Astrocyte of the hippocampus (primary cell): ENCODE results near the gene TMEM95.
"Not testable (repeated sequence)": the region's sequence is repeated elsewhere in the genome, so short reads cannot be mapped to it uniquely, and the experiment has no call there.

Experiments used
- DNase-seq: peaks from one replicate; pipeline ENCODE4 v3.0.0; 2011; ENCODE audit warnings: low read depth, low spot score

The TMEM95 gene

GRCh38 chr17:7346761-7347614, 8.0 kb upstream of the TMEM95 start:
- DNase-seq = no peak

DNA sequence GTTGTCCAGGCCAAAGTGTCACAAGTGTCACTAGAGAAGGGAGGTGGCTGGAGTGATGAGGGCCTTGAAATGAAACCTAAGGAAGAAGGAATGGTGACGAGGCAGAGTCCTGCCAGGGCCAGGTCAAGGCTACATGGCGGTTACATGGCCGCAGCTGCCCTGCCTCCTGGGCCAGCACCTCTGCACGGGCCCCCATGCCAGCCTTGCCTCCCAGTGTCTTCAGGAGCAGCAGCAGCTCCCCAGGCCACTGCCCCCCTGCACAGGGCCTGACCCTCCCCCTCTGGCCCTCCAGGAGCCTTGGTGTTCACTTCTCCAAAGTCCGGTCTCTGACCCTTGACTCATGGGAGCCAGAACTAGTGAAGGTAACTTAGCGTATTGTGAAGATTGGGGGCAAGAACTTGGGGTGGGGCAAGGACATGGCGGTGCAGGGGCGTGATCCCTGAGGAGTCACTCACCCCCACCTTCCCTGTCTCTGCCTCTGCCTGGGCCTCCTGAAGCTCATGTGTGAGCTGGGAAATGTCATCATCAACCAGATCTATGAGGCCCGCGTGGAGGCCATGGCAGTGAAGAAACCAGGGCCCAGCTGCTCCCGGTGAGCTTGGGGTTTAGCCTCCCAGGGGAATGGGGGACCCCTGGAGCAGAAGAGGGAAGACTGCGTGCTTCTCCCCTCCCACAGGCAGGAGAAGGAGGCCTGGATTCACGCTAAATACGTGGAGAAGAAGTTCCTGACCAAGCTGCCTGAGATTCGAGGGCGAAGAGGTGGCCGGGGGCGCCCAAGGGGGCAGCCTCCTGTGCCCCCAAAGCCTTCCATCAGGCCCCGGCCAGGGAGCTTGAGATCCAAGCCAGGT, 7.1 kb upstream of the TMEM95 start:
- DNase-seq = no peak

DNA sequence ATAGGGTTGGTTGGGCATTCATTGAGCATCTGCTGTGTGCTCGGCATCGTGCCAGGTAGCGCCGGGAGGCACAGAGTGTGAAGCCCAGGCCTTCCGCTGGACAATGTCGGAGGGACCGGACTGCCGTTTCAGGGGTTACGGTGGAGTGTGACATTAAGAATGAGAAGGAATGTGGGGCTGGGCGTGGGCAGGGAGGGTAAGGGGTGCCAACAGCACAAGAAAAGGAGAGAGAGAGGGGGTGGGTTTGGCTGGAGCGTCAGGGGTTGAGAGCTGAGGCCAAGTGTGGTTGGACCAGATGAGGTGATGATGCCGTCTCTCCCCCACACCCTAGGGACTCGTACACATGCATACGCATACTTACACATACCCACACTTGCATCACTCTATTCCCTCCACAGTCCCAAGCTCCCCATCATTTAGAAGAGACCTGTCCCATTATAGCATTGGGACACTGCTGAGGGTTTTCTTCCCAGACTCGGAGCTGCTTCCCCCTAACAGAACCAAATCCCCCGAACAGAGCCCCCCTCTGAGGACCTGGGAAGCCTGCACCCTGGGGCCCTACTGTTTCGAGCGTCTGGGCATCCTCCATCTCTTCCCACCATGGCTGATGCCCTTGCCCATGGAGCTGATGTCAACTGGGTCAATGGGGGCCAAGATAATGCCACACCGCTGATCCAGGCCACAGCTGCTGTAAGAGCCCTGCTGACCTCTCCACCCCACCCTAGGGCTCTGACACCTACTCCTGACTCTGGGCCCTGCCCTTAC, 6.3 kb upstream of the TMEM95 start:
- DNase-seq = no peak

GRCh38 chr17:7351665-7352502, 3.1 kb upstream of the TMEM95 start, which contains the start of gene KCTD11:
Gene KCTD11 (plus strand): TSS chr17:7352162.
- DNase-seq = peak; percentile 98

DNA sequence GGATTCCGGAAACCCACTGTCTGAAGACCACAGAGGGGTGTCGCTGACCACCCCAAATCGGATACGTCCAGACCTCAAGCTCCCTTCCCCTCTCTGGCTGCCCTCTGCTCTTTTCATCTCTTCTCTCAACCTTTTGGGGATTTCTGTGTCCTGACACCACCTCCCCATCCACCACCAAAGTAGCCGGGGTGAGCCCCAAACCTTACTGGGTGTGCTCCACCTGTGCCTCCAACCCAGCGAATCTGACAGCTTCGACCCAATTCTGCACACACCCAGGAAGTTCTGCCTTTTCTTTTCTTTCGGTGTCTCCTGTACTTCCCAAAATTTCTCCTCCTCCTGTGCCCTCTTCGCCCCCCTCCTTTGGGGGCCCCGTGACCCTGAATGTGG, 2.5 kb upstream of the TMEM95 start:
- DNase-seq = no peak

DNA sequence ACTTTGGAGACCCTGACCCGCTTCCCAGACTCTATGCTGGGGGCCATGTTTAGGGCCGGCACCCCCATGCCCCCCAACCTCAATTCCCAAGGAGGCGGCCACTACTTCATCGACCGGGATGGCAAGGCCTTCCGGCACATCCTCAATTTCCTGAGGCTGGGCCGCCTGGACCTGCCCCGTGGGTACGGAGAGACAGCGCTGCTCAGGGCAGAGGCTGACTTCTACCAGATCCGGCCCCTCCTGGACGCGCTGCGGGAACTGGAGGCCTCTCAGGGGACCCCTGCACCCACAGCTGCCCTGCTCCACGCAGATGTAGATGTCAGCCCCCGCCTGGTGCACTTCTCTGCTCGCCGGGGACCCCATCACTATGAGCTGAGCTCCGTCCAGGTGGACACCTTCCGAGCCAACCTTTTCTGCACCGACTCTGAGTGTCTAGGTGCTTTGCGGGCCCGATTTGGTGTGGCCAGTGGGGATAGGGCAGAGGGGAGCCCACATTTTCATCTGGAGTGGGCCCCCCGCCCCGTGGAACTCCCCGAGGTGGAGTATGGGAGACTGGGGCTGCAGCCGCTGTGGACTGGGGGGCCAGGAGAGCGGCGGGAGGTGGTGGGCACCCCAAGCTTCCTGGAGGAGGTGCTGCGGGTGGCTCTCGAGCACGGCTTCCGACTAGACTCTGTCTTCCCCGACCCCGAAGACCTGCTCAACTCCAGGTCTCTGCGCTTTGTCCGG, 1.9 kb upstream of the TMEM95 start:
- no peak for DNase-seq

DNA sequence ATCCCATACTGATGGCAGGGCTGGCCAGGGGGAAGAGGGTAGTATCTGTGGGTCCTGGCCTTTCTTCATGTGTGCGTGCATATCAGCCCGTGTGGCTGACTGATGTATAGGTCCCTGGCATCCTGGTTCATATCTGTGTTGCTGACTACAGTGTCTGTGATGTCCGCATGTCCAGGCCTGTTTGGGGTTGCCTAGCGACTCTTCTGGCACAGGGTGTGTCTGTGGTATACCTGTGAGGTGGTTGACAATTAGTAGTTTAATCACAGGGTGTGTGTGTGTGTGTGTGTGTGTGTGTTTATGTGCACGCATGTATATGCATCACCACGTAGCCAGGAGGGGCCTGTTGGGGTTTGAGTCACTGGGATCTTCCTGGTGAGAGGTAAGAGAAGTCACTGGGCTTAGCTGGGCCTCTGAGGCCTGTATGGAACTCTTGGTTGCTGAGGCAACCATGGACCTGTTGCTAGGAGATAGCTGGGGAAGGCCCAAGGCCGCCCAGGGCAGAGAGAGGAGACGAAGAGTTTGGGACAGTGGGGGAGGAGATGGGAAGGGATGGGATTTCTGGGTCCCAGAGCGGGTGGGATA, 603 bp upstream of the TMEM95 start:
- DNase-seq = peak; percentile 46

DNA sequence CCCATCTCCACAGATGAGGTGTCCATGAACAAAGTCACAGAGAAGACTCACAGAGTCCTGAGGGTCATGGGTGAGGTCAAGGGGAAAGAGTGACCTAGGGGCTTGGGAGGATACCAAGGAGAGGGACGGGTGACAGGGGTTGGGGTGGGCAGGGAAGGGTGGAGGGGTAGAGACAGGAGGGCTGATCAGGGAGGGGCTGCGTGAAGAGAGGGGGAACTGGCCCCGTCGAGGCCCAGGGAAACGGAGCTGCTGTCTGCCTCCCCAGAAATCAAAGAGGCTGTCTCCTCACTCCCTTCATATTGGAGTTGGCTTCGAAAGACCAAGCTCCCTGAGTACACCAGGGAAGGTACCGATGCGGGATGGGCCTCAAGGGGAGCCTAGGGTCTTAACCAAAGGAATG, 617 bp downstream of the TMEM95 start:
- no peak for DNase-seq

- peak; percentile 83 for DNase-seq
These were observed 1.2 kb downstream of the TMEM95 start for GRCh38 chr17:7356072-7356549.

- DNase-seq = no peak
These were observed 1.8 kb downstream of the TMEM95 start for GRCh38 chr17:7356756-7357155.

GRCh38 chr17:7357381-7357780, 2.4 kb downstream of the TMEM95 start:
- DNase-seq = no peak

DNA sequence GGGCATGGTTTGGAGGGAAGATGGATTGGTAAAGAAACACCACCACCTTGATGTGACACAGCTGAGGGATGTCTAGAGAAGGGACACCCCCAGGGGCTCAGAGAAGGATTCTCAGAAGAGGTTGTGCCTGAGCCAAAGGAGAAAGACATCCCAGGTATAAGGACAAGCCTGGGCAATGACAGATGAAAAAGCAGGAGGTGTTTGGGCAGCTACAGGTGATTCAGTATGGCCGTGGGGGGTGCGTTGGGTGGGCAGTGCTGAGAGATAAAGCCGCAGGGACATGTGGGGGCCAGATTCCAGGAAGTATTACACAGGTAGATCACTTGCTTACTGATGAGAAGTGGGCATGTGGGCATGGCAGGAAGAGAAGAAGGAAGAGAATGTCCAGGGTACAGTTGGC, 7.0 kb downstream of the TMEM95 start:
- DNase-seq = no peak

DNA sequence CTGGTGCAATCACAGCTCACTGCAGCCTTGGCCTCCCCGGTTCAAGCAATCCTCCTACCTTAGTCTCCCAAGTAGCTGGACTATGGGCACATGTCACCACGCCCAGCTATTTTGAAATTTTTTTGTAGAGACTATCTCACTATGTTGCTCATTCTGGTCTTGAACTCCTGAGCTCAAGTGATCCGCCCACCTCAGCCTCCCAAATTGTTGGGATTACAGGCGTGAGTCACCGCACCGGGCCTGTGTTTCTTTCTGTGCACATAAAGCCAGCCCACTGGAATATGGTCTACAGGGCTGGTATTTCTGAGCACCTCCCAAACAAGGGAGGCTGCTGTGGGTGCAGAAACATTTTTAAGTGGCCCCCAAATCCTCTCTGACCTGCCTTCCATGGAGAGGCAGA, 8.4 kb downstream of the TMEM95 start:
- no peak for DNase-seq

GRCh38 chr17:7365963-7366362, 11.0 kb downstream of the TMEM95 start:
- DNase-seq = not testable (repeated sequence)

GRCh38 chr17:7367083-7367482, 12.1 kb downstream of the TMEM95 start:
- no peak for DNase-seq

GRCh38 chr17:7367918-7368598, 13.1 kb downstream of the TMEM95 start:
- no peak for DNase-seq

GRCh38 chr17:7368599-7368994, 13.6 kb downstream of the TMEM95 start:
- DNase-seq = not testable (repeated sequence)

DNA sequence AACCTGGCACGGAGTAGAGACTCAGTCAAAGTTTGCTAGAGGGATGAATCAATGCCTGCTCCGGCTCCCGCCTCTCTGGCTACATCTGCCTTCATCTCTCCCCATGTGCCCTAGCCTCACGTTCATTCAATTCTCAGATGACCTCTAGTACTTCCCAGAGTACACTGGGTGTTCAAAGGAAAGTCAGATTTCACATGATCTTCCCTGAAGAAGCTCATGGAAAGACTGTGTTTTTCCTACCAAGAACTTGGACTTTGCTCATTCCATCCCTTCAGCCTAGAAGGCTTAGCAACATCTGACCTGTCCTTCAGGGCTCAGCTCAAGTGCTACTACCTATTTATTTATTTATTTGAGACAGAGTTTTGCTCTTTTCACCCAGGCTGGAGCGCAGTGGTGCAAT, 14.9 kb downstream of the TMEM95 start:
- no peak for DNase-seq

GRCh38 chr17:7370853-7371252, 15.9 kb downstream of the TMEM95 start:
- DNase-seq = no peak
